Gastroesophageal sphincter (tissue), 3 donors: ENCODE results near the gene TARS1.

Experiments used
- CTCF ChIP-seq, 4 experiments: fragments of 200-600 bp in 2 of 4; fragments of 450-650 bp in 2 of 4; sonication (generic) in 1 of 4; IDR thresholded peaks; one replicate each; pipeline ENCODE4 v1.5.1; 2017 to 2019; ENCODE audit warnings: antibody characterized with exemption in 4 of 4, mild to moderate bottlenecking in 2 of 4, moderate library complexity in 2 of 4
- POLR2A ChIP-seq, 2 donors: fragments of 450-650 bp; IDR thresholded peaks; one replicate each; pipeline ENCODE4 v1.6.1; 2017; ENCODE audit warnings: antibody characterized with exemption in 2 of 2, mild to moderate bottlenecking in 2 of 2, moderate library complexity in 1 of 2
- POLR2AphosphoS5 ChIP-seq: sonication (generic); formaldehyde crosslinking; IDR thresholded peaks from one replicate; pipeline ENCODE4 v1.6.1; 2017; ENCODE audit warnings: antibody characterized with exemption

GRCh38 chr5:33444542-33444941 lies 3.8 kb downstream of the TARS1 start:
- no peak for TF ChIP-seq POLR2A (IDR thresholded peaks at IDR 0.05)
- TF ChIP-seq CTCF (IDR thresholded peaks at IDR 0.05), result no peak
- no peak for TF ChIP-seq POLR2AphosphoS5
